Stimulated activated CD8-positive, alpha-beta memory T cell treated with anti-CD3 and anti-CD28 coated beads, Interleukin-4, amount 100 ng/mL, for 1 hour (primary cell): Measurements from ENCODE around the gene CPED1.
"Not testable (repeated sequence)": the region's sequence is repeated elsewhere in the genome, so short reads cannot be mapped to it uniquely, and the experiment has no call there.

Source experiments
- DNase-seq, 2 donors: peaks; one replicate each; pipeline ENCODE4 v3.0.0-alpha.2; 2020; ENCODE audit warnings: low read depth in 2 of 2, low spot score in 1 of 2

The CPED1 gene

GRCh38 chr7:120996333-120996987, 7.9 kb downstream of the CPED1 start:
- no peak for DNase-seq

GRCh38 chr7:120996988-120997345, 8.5 kb downstream of the CPED1 start:
- no peak for DNase-seq

- DNase-seq = no peak
These were observed 9.5 kb downstream of the CPED1 start for GRCh38 chr7:120997882-120998474.

- no peak for DNase-seq
These were observed 10.0 kb downstream of the CPED1 start for GRCh38 chr7:120998520-120998919.

GRCh38 chr7:120998996-120999565, 10.6 kb downstream of the CPED1 start:
- no peak for DNase-seq

- no peak for DNase-seq
These were observed 11.8 kb downstream of the CPED1 start for GRCh38 chr7:121000081-121000983.

GRCh38 chr7:121001234-121001906, 12.9 kb downstream of the CPED1 start:
- DNase-seq = no peak

- DNase-seq = no peak
These were observed 13.7 kb downstream of the CPED1 start for GRCh38 chr7:121002048-121002756.

GRCh38 chr7:121002757-121003200, 14.3 kb downstream of the CPED1 start:
- no peak for DNase-seq

- no peak for DNase-seq
These were observed 15.6 kb downstream of the CPED1 start for GRCh38 chr7:121003986-121004685.

GRCh38 chr7:121005058-121005457, 16.5 kb downstream of the CPED1 start:
- not testable (repeated sequence) for DNase-seq

GRCh38 chr7:121005996-121006584, 17.6 kb downstream of the CPED1 start:
- DNase-seq = no peak

- no peak for DNase-seq
These were observed 18.3 kb downstream of the CPED1 start for GRCh38 chr7:121006711-121007315.

- no peak for DNase-seq
These were observed 20.3 kb downstream of the CPED1 start for GRCh38 chr7:121008816-121009215.

- DNase-seq = no peak
These were observed 22.9 kb downstream of the CPED1 start for GRCh38 chr7:121011401-121011800.

- DNase-seq = no peak
These were observed 23.8 kb downstream of the CPED1 start for GRCh38 chr7:121012170-121012874.

- DNase-seq = no peak
These were observed 24.4 kb downstream of the CPED1 start for GRCh38 chr7:121012919-121013318.

GRCh38 chr7:121015560-121015959, 27.0 kb downstream of the CPED1 start:
- DNase-seq = no peak
